Stromal cell of bone marrow (primary cell): Measurements from ENCODE around the gene SNRPA1.

ENCODE experiments used
- DNase-seq: peaks from one replicate; pipeline ENCODE4 v3.0.0-alpha.2; 2012; ENCODE audit warnings: low read depth

SNRPA1 gene

GRCh38 chr15:101242160-101242998 is 52.7 kb downstream of the SNRPA1 start:
- DNase-seq = no peak

- DNase-seq = peak; percentile 51
Measured at GRCh38 chr15:101240358-101240757, 54.7 kb downstream of the SNRPA1 start.

GRCh38 chr15:101239724-101240136 is 55.3 kb downstream of the SNRPA1 start:
- no peak for DNase-seq

GRCh38 chr15:101237251-101237650 is 57.8 kb downstream of the SNRPA1 start:
- DNase-seq = no peak

DNA sequence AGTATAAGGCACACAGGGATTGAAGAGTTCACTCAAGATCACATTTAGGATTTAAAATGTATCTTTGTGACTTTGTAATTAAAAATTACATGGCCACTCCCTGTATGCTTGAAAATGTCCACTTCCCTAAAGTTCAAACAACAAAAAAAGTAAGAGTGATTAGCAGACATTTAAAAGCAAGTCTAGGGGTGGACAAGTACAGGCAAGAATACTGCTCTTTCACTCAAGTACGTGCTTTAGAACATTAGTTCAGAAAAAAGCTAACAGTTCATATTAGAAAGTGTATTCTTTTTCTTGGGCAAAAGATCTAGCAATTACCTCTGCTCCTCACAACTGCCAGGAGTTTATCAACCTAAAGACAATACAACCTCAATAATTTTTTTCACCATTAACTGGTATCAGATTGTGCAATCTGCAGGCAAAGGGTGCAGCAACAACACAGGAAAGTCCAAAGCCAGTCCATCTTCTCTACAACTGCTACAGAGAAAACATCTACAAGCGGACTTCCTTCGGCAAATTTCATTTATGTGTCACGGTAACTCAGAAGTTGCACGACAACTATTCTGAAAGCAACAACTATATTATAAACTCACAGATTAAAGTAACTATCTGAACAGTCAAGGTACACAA is 61.3 kb downstream of the SNRPA1 start:
- no peak for DNase-seq

GRCh38 chr15:101232677-101233076 is 62.4 kb downstream of the SNRPA1 start:
- no peak for DNase-seq
